D721Med (cell line): Measurements from ENCODE around the gene ABL2.

Experiments
- DNase-seq: peaks from one replicate; pipeline ENCODE4 v3.0.0; 2011; ENCODE audit warnings: low spot score; ENCODE audit not compliant: insufficient read length
- FAIRE-seq: peaks from 2 replicates; lab custom pipeline; 2011; peaks lifted over from hg19 to GRCh38; lab: Jason Lieb, UNC
- TF ChIP-seq, protein P1 (sequence below): IDR thresholded peaks from 2 replicates; pipeline ENCODE4 v1.5.1; 2012; ENCODE audit warnings: mild to moderate bottlenecking, control low read depth; ENCODE audit not compliant: insufficient read depth; ENCODE audit errors: missing control alignments

The ABL2 gene

GRCh38 chr1:179092896-179093461, 136.5 kb downstream of the ABL2 start:
- no peak for FAIRE-seq
- TF ChIP-seq, protein P1, sequence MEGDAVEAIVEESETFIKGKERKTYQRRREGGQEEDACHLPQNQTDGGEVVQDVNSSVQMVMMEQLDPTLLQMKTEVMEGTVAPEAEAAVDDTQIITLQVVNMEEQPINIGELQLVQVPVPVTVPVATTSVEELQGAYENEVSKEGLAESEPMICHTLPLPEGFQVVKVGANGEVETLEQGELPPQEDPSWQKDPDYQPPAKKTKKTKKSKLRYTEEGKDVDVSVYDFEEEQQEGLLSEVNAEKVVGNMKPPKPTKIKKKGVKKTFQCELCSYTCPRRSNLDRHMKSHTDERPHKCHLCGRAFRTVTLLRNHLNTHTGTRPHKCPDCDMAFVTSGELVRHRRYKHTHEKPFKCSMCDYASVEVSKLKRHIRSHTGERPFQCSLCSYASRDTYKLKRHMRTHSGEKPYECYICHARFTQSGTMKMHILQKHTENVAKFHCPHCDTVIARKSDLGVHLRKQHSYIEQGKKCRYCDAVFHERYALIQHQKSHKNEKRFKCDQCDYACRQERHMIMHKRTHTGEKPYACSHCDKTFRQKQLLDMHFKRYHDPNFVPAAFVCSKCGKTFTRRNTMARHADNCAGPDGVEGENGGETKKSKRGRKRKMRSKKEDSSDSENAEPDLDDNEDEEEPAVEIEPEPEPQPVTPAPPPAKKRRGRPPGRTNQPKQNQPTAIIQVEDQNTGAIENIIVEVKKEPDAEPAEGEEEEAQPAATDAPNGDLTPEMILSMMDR, result no peak
- DNase-seq, result no peak

DNA sequence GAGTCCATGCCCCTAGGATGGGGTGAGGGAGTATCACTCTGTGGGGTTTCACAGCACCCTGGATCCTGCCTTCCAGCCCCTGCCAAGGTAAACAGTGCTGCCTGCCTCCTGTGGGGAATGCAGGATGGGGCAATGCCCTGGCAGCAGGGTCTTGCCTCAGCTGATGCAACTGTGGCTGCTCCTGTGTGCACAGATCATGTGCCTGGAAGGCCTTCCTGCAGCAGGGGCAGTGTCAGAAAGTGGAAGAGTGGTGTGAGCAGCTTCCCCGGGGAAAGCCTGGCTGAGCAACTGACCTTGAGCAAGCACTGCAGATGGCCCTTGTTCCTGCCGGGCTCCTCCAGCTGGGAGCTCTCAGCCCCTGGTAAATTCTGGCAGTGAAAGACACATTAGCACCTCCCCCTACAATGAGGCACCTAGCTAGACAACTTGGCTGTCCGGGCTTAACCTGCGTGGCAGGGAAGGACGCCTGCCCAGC, 137.7 kb downstream of the ABL2 start:
- DNase-seq (no peak), FAIRE-seq (no peak)
- TF ChIP-seq, protein P1, result no peak

DNA sequence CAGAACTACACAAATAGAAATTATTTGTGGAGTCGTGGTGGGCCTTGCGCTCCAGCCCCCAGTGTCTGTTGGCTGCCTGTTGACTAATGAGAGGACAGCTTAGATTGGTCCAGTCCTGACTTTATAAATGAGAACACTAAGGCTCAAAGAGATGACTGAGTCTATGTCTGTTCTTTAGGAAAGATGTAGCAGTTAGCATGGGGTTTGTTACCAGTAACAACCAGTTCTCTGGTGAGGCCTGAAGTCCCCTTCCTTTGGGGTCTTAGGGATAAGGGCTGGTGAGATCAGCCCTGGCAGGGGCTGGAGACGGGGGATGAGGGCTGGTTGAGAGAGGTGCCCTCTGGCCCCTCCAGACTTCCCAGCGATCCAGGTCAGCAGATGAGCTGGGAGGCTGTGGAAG, 138.6 kb downstream of the ABL2 start:
- TF ChIP-seq, protein P1, result no peak

DNA sequence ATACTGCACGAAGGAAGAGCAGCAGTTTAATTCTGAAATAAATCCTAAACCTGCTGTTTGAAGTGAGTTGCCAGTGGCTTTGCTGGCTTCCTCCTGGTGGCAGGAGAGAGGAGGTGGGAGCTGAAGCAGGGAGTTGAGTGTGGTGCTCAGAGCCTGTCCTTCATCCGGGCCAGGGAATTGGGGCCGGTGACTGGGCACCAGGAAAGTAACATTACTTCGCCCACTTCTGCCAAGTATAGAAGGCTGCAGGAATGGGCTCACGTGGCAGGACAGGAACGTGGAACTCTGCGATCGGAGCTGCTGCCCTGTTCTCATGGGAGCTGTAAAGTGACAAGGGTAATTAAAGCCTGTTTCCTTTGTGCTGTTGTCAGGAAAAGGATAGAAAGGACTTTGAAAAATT, 139.0 kb downstream of the ABL2 start:
- DNase-seq, result no peak
- TF ChIP-seq, protein P1, result no peak
- no peak for FAIRE-seq

More for the DNA sequence above, 138.6 kb downstream of the ABL2 start:
- FAIRE-seq (no peak), DNase-seq (no peak)

DNA sequence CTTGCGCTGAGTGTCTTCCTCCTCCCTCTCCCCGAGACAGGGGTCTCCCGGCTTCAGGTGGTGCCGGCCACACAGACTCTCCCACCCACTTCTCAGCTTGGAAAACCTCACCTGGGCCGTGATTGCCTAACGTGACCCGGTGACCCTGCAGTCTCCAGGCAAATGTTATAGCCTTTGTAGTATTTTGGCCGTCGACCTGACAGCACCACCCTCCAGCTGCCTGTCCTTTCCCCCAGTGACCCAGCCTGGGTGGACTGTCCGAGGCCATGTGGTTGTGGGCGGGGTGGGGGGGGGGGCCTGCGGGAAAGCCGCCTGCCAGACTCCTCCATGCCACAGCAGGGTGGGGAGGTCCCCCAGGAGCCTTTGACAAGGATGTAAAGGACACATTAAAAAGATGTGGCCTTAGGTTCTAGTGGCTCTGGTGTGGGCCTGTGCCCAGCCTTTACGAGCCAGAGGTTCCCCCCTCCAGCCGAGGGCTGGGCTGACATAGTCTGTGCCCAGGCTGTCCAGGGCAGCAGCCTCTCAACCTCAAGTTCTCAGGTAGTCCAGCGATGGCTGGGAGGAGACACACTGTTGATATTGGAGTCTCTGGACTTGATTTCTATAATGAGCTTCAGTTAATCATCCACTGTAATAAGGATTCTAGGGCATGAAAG, 139.5 kb downstream of the ABL2 start:
- no peak for DNase-seq
- FAIRE-seq, result no peak
- TF ChIP-seq, protein P1, result no peak

GRCh38 chr1:179087665-179088064, 141.8 kb downstream of the ABL2 start:
- no peak for DNase-seq
- TF ChIP-seq, protein P1, result no peak

GRCh38 chr1:179083533-179083932, 145.9 kb downstream of the ABL2 start:
- no peak for FAIRE-seq
- DNase-seq, result no peak
- TF ChIP-seq, protein P1, result no peak

More at GRCh38 chr1:179087665-179088064, 141.8 kb downstream of the ABL2 start:
- no peak for FAIRE-seq
